GM12878 (cell line): Measurements from ENCODE around the gene FOXK1. TPM values are rescaled to one million over a fixed set of nuclear protein-coding genes. Genes with fewer than 3 reads are reported as not detected.
A peak's percentile ranks its signal among the peaks of the same experiment; 100 is the strongest.

Experiments
- ATAC-seq: fragments of 200-7000 bp; cut with Tn5 transposase; 3 replicates; pipeline ENCODE4 v1.9.1; 2020; ENCODE audit warnings: mild to moderate bottlenecking, moderate library complexity
- BruUV-seq: library from RNA; stranded (reverse); fragments of 400-500 nt; replicated peaks from 2 replicates; lab custom pipeline; 2021; lab: Mats Ljungman, UMichigan
- CTCF ChIA-PET: fragments of 300-600 bp; sonication (Branson Sonifier 250); formaldehyde crosslinking; extraction: SDS; loops from one replicate; lab custom pipeline; 2021; ENCODE audit warnings: inconsistent platforms; lab: Yijun Ruan, JAX
- POLR2A ChIA-PET: fragments of 350-600 bp; formaldehyde crosslinking; extraction: SDS; loops from one replicate; lab custom pipeline; 2021; ENCODE audit warnings: inconsistent platforms; lab: Charles Lee
- RAD21 ChIA-PET: fragments of 300-600 bp; sonication (Branson Sonifier 250); formaldehyde crosslinking; loops from one replicate; lab custom pipeline; 2023; ENCODE audit warnings: antibody characterized with exemption; ENCODE audit not compliant: unreplicated experiment; lab: Charles Lee
- SMC1A ChIA-PET: fragments of 300-600 bp; sonication (Branson Sonifier 250); formaldehyde crosslinking; loops from one replicate; lab custom pipeline; 2023; ENCODE audit not compliant: unreplicated experiment, uncharacterized antibody; lab: Charles Lee
- DNase-seq: peaks from one replicate; pipeline ENCODE4 v3.0.0-alpha.2; 2011; ENCODE audit warnings: low read depth, low spot score
- FAIRE-seq: peaks from 3 replicates; lab custom pipeline; 2011; peaks lifted over from hg19 to GRCh38; lab: Jason Lieb, UNC
- H2AFZ ChIP-seq: 2 replicates; pipeline ENCODE4 v1.6.0; 2011; ENCODE audit warnings: low read depth, low read length, control low read depth; ENCODE audit not compliant: control insufficient read depth
- H3K27ac ChIP-seq: 2 replicates; pipeline ENCODE4 v1.5.1; 2011; ENCODE audit warnings: control low read depth; ENCODE audit not compliant: control insufficient read depth, insufficient read depth
- H3K27me3 ChIP-seq, 2 experiments: replicated peaks in 1 of 2; 2 replicates each; pipeline versions ENCODE4 v1.6.0 to v1.6.1; 2011; ENCODE audit warnings: low read length in 1 of 2; ENCODE audit not compliant: control insufficient read depth in 2 of 2, insufficient read depth in 2 of 2
- H3K36me3 ChIP-seq, 2 experiments: 2 replicates each; pipeline ENCODE4 v1.5.1; 2011; ENCODE audit warnings: low read length in 1 of 2; ENCODE audit not compliant: control insufficient read depth in 2 of 2, insufficient read depth in 2 of 2
- H3K4me1 ChIP-seq: 2 replicates; pipeline ENCODE4 v1.6.1; 2011; ENCODE audit warnings: mild to moderate bottlenecking, low read length, moderate library complexity, mixed read lengths; ENCODE audit not compliant: control insufficient read depth, insufficient read depth
- H3K4me2 ChIP-seq: 2 replicates; pipeline ENCODE4 v1.6.0; 2011; ENCODE audit warnings: control low read depth; ENCODE audit not compliant: control insufficient read depth, insufficient read depth
- H3K4me3 ChIP-seq: fragments of 200-600 bp; sonication (generic); 2 replicates; pipeline ENCODE4 v1.5.1; 2016
- H3K79me2 ChIP-seq: 2 replicates; pipeline ENCODE4 v1.6.0; 2011; ENCODE audit warnings: low read length; ENCODE audit not compliant: control insufficient read depth, insufficient read depth
- H3K9ac ChIP-seq: 2 replicates; pipeline ENCODE4 v1.8.0; 2011; ENCODE audit warnings: low read length, control low read depth, mixed read lengths; ENCODE audit not compliant: control insufficient read depth, insufficient read depth
- H3K9me3 ChIP-seq: replicated peaks from 3 replicates; pipeline ENCODE4 v1.5.1; 2011; ENCODE audit warnings: mild to moderate bottlenecking, low read length; ENCODE audit not compliant: control insufficient read depth, insufficient read depth
- H4K20me1 ChIP-seq: 2 replicates; pipeline ENCODE4 v1.6.0; 2011; ENCODE audit not compliant: control insufficient read depth, insufficient read depth
- BCL11A ChIP-seq: IDR thresholded peaks from 2 replicates; pipeline ENCODE4 v1.6.1; 2011; ENCODE audit warnings: low read depth, low read length
- BCL3 ChIP-seq: IDR thresholded peaks from 2 replicates; pipeline ENCODE4 v1.6.1; 2011; ENCODE audit warnings: borderline replicate concordance, low read depth, mild to moderate bottlenecking, moderate library complexity, low read length; ENCODE audit not compliant: insufficient read depth, poor library complexity, severe bottlenecking
- BMI1 ChIP-seq: fragments of 450-650 bp; IDR thresholded peaks from 2 replicates; pipeline ENCODE4 v1.6.1; 2016; ENCODE audit warnings: mild to moderate bottlenecking, moderate library complexity, borderline replicate concordance
- CBX5 ChIP-seq: sonication (generic); IDR thresholded peaks from 2 replicates; pipeline ENCODE4 v1.6.1; 2016; ENCODE audit warnings: low read depth, moderate library complexity, mild to moderate bottlenecking, inconsistent platforms
- CHD2 ChIP-seq: IDR thresholded peaks from 2 replicates; pipeline ENCODE4 v1.6.1; 2011; ENCODE audit warnings: low read depth, low read length, improper control_type of control experiment, borderline replicate concordance
- E2F8 ChIP-seq: fragments of 450-650 bp; IDR thresholded peaks from 2 replicates; pipeline ENCODE4 v1.6.1; 2018; ENCODE audit warnings: mild to moderate bottlenecking, low read depth, moderate library complexity; ENCODE audit not compliant: partially characterized antibody
- HSF1 ChIP-seq: fragments of 150-350 bp; IDR thresholded peaks from 2 replicates; pipeline ENCODE4 v1.6.1; 2014; ENCODE audit warnings: mild to moderate bottlenecking, low read depth, low read length
- NFXL1 ChIP-seq: fragments of 450-650 bp; IDR thresholded peaks from 2 replicates; pipeline ENCODE4 v1.6.1; 2017; ENCODE audit warnings: antibody characterized with exemption, mild to moderate bottlenecking, borderline replicate concordance
- TBL1XR1 ChIP-seq: IDR thresholded peaks from 2 replicates; pipeline ENCODE4 v1.6.1; 2012; ENCODE audit warnings: low read depth, low read length, improper control_type of control experiment
- ZBTB40 ChIP-seq: fragments of 450-650 bp; IDR thresholded peaks from 2 replicates; pipeline ENCODE4 v1.6.1; 2016; ENCODE audit warnings: mild to moderate bottlenecking, moderate library complexity, borderline replicate concordance
- WGBS: methylation state at CpG from one replicate; pipeline ENCODE4 v1.1.6; 2016; ENCODE audit warnings: low lambda C conversion rate; ENCODE audit not compliant: insufficient replicate concordance, insufficient coverage; ENCODE audit errors: missing lambda C conversion rate; 5-methylcytosine and 5-hydroxymethylcytosine counted together
- in situ Hi-C: fragments of 300-500 bp; cut with MboI; formaldehyde crosslinking; loops from 9 replicates; pipeline ENCODE4 v1.14.3; 2018; ENCODE audit warnings: mixed read lengths
- intact Hi-C: fragments of 100-400 bp; cut with micrococcal nuclease; formaldehyde crosslinking; loops from one replicate; pipeline ENCODE4 v1.14.2; 2022; ENCODE audit not compliant: unreplicated experiment
- polyA plus RNA-seq, 11 experiments: library from polyadenylated mRNA; depleted of rRNA in 4 of 11; unstranded in 6 of 11; stranded (reverse) in 5 of 11; fragments of >200 nt; fragmentation: Nextera tagmentation in 4 of 11; fragmentation: Illumina TruSeq in 1 of 11; extraction: Ambion mirVana in 4 of 11; extraction: Trizol in 1 of 11; gene quantifications; 1 replicate in 1 of 11; 2 replicates in 10 of 11; pipeline versions ENCODE4 v1.2.1 to v1.2.3, GENCODE V29; 2011 to 2016; ENCODE audit warnings: inconsistent platforms in 2 of 11, missing spikeins in 2 of 11, low read depth in 1 of 11
- total RNA-seq, 4 experiments: library from RNA; depleted of rRNA in 3 of 4; stranded (reverse); fragments of >200 nt in 3 of 4; fragmentation: Illumina TruSeq in 1 of 4; extraction: Trizol in 1 of 4; gene quantifications; 2 replicates each; pipeline versions ENCODE4 v1.2.1 to v1.2.3, GENCODE V29; 2013 to 2021

Gene FOXK1
- total and polyA plus RNA-seq, 10 of the 15 experiments (the other 5 are each of a cell fraction or from before 2014, with no cell fraction given), result 0.24 to 31.8 (median 4.5) TPM

GRCh38 chr7:4683884-4684565, 1.9 kb downstream of the FOXK1 start (continued):
- TF ChIP-seq HSF1 (no peak), BMI1 (no peak)

- H3K9ac ChIP-seq, result peak overlapping the region; percentile 95
- H3K36me3 ChIP-seq, result no peaks in the 10 kb centered on the region
- FAIRE-seq (no peak), DNase-seq (no peak), ATAC-seq (no peak)
- peak overlapping the region; percentile 95 for H3K4me3 ChIP-seq
- no peaks in the 10 kb centered on the region for H3K9me3 ChIP-seq
- H2AFZ ChIP-seq, result no peak overlapping the region
- BruUV-seq, result no TSS peak
- in situ Hi-C loops, result loop anchor here (5.0 kb wide), 1 partner anchor 67 kb away; no protein-coding TSS in a partner anchor
- CTCF ChIA-PET, result interaction anchor here (0.6 to 2.7 kb wide), 4 partner anchors 28 to 65 kb away, joined by 3 to 7 read pairs (median 4); no protein-coding TSS in a partner anchor
- H4K20me1 ChIP-seq, result no peaks in the 10 kb centered on the region
- RAD21 ChIA-PET, result interaction anchor here (0.9 to 1.5 kb wide), 3 partner anchors 40 to 62 kb away, joined by 3 to 7 read pairs (median 3); no protein-coding TSS in a partner anchor
- 22% methylated on average over 9 of the region's 9 CpGs for WGBS
- POLR2A ChIA-PET, result interaction anchor here (0.6 to 1.5 kb wide), 6 partner anchors 13 to 1943 kb away, joined by 3 to 5 read pairs (median 4); no protein-coding TSS in a partner anchor
- H3K4me1 ChIP-seq, result peaks cover 23% of the 10 kb centered on the region
- H3K79me2 ChIP-seq, result peaks cover 65% of the 10 kb centered on the region
- no peaks in the 10 kb centered on the region for H3K27me3 ChIP-seq
- intact Hi-C loops, result loop anchor here (1.0 to 2.0 kb wide), 3 partner anchors 40 to 74 kb away; no protein-coding TSS in a partner anchor
- SMC1A ChIA-PET, result interaction anchor here (0.8 to 2.2 kb wide), 3 partner anchors 28 to 67 kb away, joined by 3 to 4 read pairs (median 3); no protein-coding TSS in a partner anchor
- H3K27ac ChIP-seq, result peak overlapping the region; percentile 95
- peak overlapping the region; percentile 96 for H3K4me2 ChIP-seq
- no peak for TF ChIP-seq ZBTB40
- TF ChIP-seq CHD2, result no peak
- no peak for TF ChIP-seq NFXL1
- no peak for TF ChIP-seq TBL1XR1
- no peak for TF ChIP-seq CBX5
- TF ChIP-seq E2F8, result no peak
- no peak for TF ChIP-seq BCL11A
- no peak for TF ChIP-seq BCL3
Measured at GRCh38 chr7:4684846-4685245, 2.8 kb downstream of the FOXK1 start.
